Measurements from ENCODE around the gene DOCK11. TPM values are rescaled to one million over a fixed set of nuclear protein-coding genes. Genes with fewer than 3 reads are reported as not detected.

Gene DOCK11
- total RNA-seq, 4 donors from 2014 or later: 6.4 to 16.4 (median 9.8) TPM

- WGBS, 2 donors (ENCODE audit: low coverage in 1 of 2): 80 to 88% methylated on average over 1 to 3 of the region's 3 CpGs
Observed at GRCh38 chrX:118522230-118522926, 26.8 kb downstream of the DOCK11 start.

GRCh38 chrX:118523920-118524319 lies 28.3 kb downstream of the DOCK11 start:
- DNase-seq: no peak
- in situ Hi-C loops (cut with MboI; ENCODE audit: low pct_ligation_motif_present in 1 of 4, low pct_unique_long_range_greater_than_20kb in 1 of 4, low sequenced_read_pairs in 3 of 4) (no loop called here), intact Hi-C loops (cut with DNase I; ENCODE audit: low total_unique reads) (no loop called here)
- Histone ChIP-seq H3K9me3 (no peaks in the 10 kb centered on the region), H3K4me3 (no peak overlapping the region), H3K4me1 (peaks cover 0 to 24% (median 0%) of the 10 kb centered on the region in 4 donors), H3K36me3 (no peaks in the 10 kb centered on the region), H3K27ac (no peak overlapping the region), H3K27me3 (no peaks in the 10 kb centered on the region)
- TF ChIP-seq CTCF (IDR thresholded peaks at IDR 0.05): no peak
- no peak for TF ChIP-seq POLR2A (IDR thresholded peaks at IDR 0.05)
- no peak for TF ChIP-seq POLR2AphosphoS5 (IDR thresholded peaks at IDR 0.05)
- TF ChIP-seq EP300 (IDR thresholded peaks at IDR 0.05; ENCODE audit: low read depth): no peak
- WGBS, 2 donors (ENCODE audit: low coverage in 1 of 2): 74% methylated on average over 4 of the region's 4 CpGs; no CpG with 5 or more reads in 1 of the 2 donors

More at GRCh38 chrX:118522230-118522926, 26.8 kb downstream of the DOCK11 start:
- no peaks in the 10 kb centered on the region for H3K27me3 ChIP-seq
- TF ChIP-seq EP300 (IDR thresholded peaks at IDR 0.05; ENCODE audit: low read depth): no peak
- TF ChIP-seq CTCF (IDR thresholded peaks at IDR 0.05): no peak
- no peak for TF ChIP-seq POLR2AphosphoS5 (IDR thresholded peaks at IDR 0.05)
- no peak for TF ChIP-seq POLR2A (IDR thresholded peaks at IDR 0.05)
- no peak overlapping the region for H3K4me3 ChIP-seq
- intact Hi-C loops (cut with DNase I; ENCODE audit: low total_unique reads): no loop called here
- DNase-seq: no peak
- no peaks in the 10 kb centered on the region for H3K9me3 ChIP-seq
- H3K36me3 ChIP-seq: no peaks in the 10 kb centered on the region
- H3K4me1 ChIP-seq: peaks cover 0 to 24% (median 0%) of the 10 kb centered on the region in 4 donors
- in situ Hi-C loops (cut with MboI; ENCODE audit: low pct_ligation_motif_present in 1 of 4, low pct_unique_long_range_greater_than_20kb in 1 of 4, low sequenced_read_pairs in 3 of 4): no loop called here
- H3K27ac ChIP-seq: no peak overlapping the region

GRCh38 chrX:118524344-118524743 lies 28.7 kb downstream of the DOCK11 start:
- DNase-seq: no peak
- TF ChIP-seq CTCF (IDR thresholded peaks at IDR 0.05): no peak
- TF ChIP-seq EP300 (IDR thresholded peaks at IDR 0.05; ENCODE audit: low read depth): no peak
- TF ChIP-seq POLR2A (IDR thresholded peaks at IDR 0.05): no peak
- no peak for TF ChIP-seq POLR2AphosphoS5 (IDR thresholded peaks at IDR 0.05)
- in situ Hi-C loops (cut with MboI; ENCODE audit: low pct_ligation_motif_present in 1 of 4, low pct_unique_long_range_greater_than_20kb in 1 of 4, low sequenced_read_pairs in 3 of 4) (no loop called here), intact Hi-C loops (cut with DNase I; ENCODE audit: low total_unique reads) (no loop called here)
- H3K4me3 ChIP-seq: no peak overlapping the region
- no peaks in the 10 kb centered on the region for H3K9me3 ChIP-seq
- peaks cover 0 to 24% (median 0%) of the 10 kb centered on the region in 4 donors for H3K4me1 ChIP-seq
- H3K27ac ChIP-seq: no peak overlapping the region
- H3K36me3 ChIP-seq: no peaks in the 10 kb centered on the region
- WGBS, 2 donors (ENCODE audit: low coverage in 1 of 2): 62% methylated on average over 3 of the region's 3 CpGs; no CpG with 5 or more reads in 1 of the 2 donors
- H3K27me3 ChIP-seq: no peaks in the 10 kb centered on the region

- no peak overlapping the region for H3K27ac ChIP-seq
- 20 to 81% methylated on average over 1 to 4 of the region's 4 CpGs for WGBS, 2 donors (ENCODE audit: low coverage in 1 of 2)
Observed at GRCh38 chrX:118525174-118525730, 29.6 kb downstream of the DOCK11 start.

More at GRCh38 chrX:118525174-118525730, 29.6 kb downstream of the DOCK11 start:
- intact Hi-C loops (cut with DNase I; ENCODE audit: low total_unique reads): no loop called here
- Histone ChIP-seq H3K36me3 (no peaks in the 10 kb centered on the region), H3K4me3 (no peak overlapping the region), H3K4me1 (peaks cover 0 to 15% (median 0%) of the 10 kb centered on the region in 4 donors), H3K9me3 (no peaks in the 10 kb centered on the region), H3K27me3 (no peaks in the 10 kb centered on the region)
- in situ Hi-C loops (cut with MboI; ENCODE audit: low pct_ligation_motif_present in 1 of 4, low pct_unique_long_range_greater_than_20kb in 1 of 4, low sequenced_read_pairs in 3 of 4): no loop called here
- no peak for TF ChIP-seq POLR2A (IDR thresholded peaks at IDR 0.05)
- TF ChIP-seq EP300 (IDR thresholded peaks at IDR 0.05; ENCODE audit: low read depth): no peak
- TF ChIP-seq POLR2AphosphoS5 (IDR thresholded peaks at IDR 0.05): no peak
- TF ChIP-seq CTCF (IDR thresholded peaks at IDR 0.05): no peak
- no peak for DNase-seq
